SU-DHL-6 (cell line): ENCODE measurements around the gene KPRP.

Experiments
- CTCF ChIP-seq: fragments of 200-600 bp; sonication (generic); IDR thresholded peaks from one replicate; pipeline ENCODE4 v1.5.1; 2017; ENCODE audit warnings: antibody characterized with exemption, mild to moderate bottlenecking, low read length, moderate library complexity; ENCODE audit not compliant: insufficient read depth, poor library complexity, severe bottlenecking
- EZH2phosphoT487 ChIP-seq: fragments of 200-600 bp; sonication (generic), shearing (Covaris generic); conservative IDR thresholded peaks from 2 replicates; pipeline ENCODE4 v1.6.1; 2018; ENCODE audit warnings: mild to moderate bottlenecking, antibody characterized with exemption, low read length, moderate library complexity, mixed read lengths

- no peak for TF ChIP-seq CTCF
- no peak for TF ChIP-seq EZH2phosphoT487
These were observed 12.6 kb downstream of the KPRP start for GRCh38 chr1:152770411-152770810.
